OCI-LY7 (cell line): ENCODE results near the gene TNRC6C. TPM values are rescaled to one million over a fixed set of nuclear protein-coding genes. Genes with fewer than 3 reads are reported as not detected.
A peak's percentile ranks its signal among the peaks of the same experiment; 100 is the strongest.

Experiments
- BruUV-seq: library from RNA; stranded (reverse); fragments of 400-500 nt; replicated peaks from 2 replicates; lab custom pipeline; 2021; lab: Mats Ljungman, UMichigan
- CTCF ChIA-PET: fragments of 300-600 bp; sonication (Branson Sonifier 250); formaldehyde crosslinking; loops from one replicate; lab custom pipeline; 2022; ENCODE audit warnings: antibody characterized with exemption; ENCODE audit not compliant: unreplicated experiment; lab: Charles Lee
- POLR2A ChIA-PET: fragments of 300-600 bp; sonication (Branson Sonifier 250); formaldehyde crosslinking; loops from one replicate; lab custom pipeline; 2022; ENCODE audit warnings: antibody characterized with exemption; lab: Charles Lee
- DNase-seq: peaks from one replicate; pipeline ENCODE4 v3.0.0-alpha.2; 2015; ENCODE audit warnings: low spot score
- H2AFZ ChIP-seq: fragments of 200-600 bp; sonication (generic), shearing (Covaris generic); 2 replicates; pipeline ENCODE4 v1.6.1; 2014; ENCODE audit warnings: mild to moderate bottlenecking, antibody characterized with exemption, low read length, moderate library complexity
- H3K27ac ChIP-seq: fragments of 200-600 bp; sonication (generic); 2 replicates; pipeline ENCODE4 v1.5.1; 2014; ENCODE audit warnings: mixed run types, low read depth, mild to moderate bottlenecking, moderate library complexity, low read length, inconsistent platforms; ENCODE audit not compliant: poor library complexity, severe bottlenecking
- H3K36me3 ChIP-seq: fragments of 200-600 bp; sonication (generic); 2 replicates; pipeline ENCODE4 v1.6.1; 2014; ENCODE audit warnings: mild to moderate bottlenecking, antibody characterized with exemption, low read length, moderate library complexity, mixed read lengths; ENCODE audit not compliant: insufficient read depth
- H3K4me1 ChIP-seq: fragments of 200-600 bp; sonication (generic); 2 replicates; pipeline ENCODE4 v1.5.1; 2014; ENCODE audit warnings: mild to moderate bottlenecking, low read length; ENCODE audit not compliant: insufficient read depth, poor library complexity, severe bottlenecking
- H3K4me2 ChIP-seq: fragments of 200-600 bp; sonication (generic); 2 replicates; pipeline ENCODE4 v1.6.1; 2014; ENCODE audit warnings: mild to moderate bottlenecking, low read length
- H3K4me3 ChIP-seq: fragments of 200-600 bp; sonication (generic); 2 replicates; pipeline ENCODE4 v1.5.1; 2014; ENCODE audit warnings: mild to moderate bottlenecking, low read depth, low read length; ENCODE audit not compliant: poor library complexity, severe bottlenecking
- H3K79me2 ChIP-seq: fragments of 200-600 bp; sonication (generic); 2 replicates; pipeline ENCODE4 v1.6.1; 2016; ENCODE audit warnings: low read depth, mild to moderate bottlenecking, low read length, moderate library complexity, mixed read lengths; ENCODE audit not compliant: insufficient read depth
- H3K9me2 ChIP-seq: fragments of 200-600 bp; sonication (generic); 2 replicates; pipeline ENCODE4 v1.6.1; 2016; ENCODE audit warnings: mild to moderate bottlenecking, low read length, mixed read lengths; ENCODE audit not compliant: insufficient read depth
- H3K9me3 ChIP-seq: fragments of 200-600 bp; sonication (generic); 2 replicates; pipeline ENCODE4 v1.6.1; 2014; ENCODE audit warnings: mild to moderate bottlenecking, mixed run types, low read length, mixed read lengths
- H4K20me1 ChIP-seq: fragments of 200-600 bp; sonication (generic); 2 replicates; pipeline ENCODE4 v1.6.1; 2014; ENCODE audit warnings: mild to moderate bottlenecking, antibody characterized with exemption, low read length, moderate library complexity, mixed read lengths; ENCODE audit not compliant: insufficient read depth
- CTCF ChIP-seq: fragments of 200-600 bp; sonication (generic); conservative IDR thresholded peaks from 2 replicates; pipeline ENCODE4 v1.5.1; 2014; ENCODE audit warnings: mild to moderate bottlenecking, antibody characterized with exemption, low read length, moderate library complexity, mixed read lengths
- EZH2phosphoT487 ChIP-seq: fragments of 200-600 bp; sonication (generic); IDR thresholded peaks from 2 replicates; pipeline ENCODE4 v1.6.1; 2018; ENCODE audit warnings: low read depth, borderline replicate concordance, mild to moderate bottlenecking, mixed run types, antibody characterized with exemption, low read length, moderate library complexity, mixed read lengths
- intact Hi-C: fragments of 100-400 bp; cut with micrococcal nuclease; formaldehyde crosslinking; loops from one replicate; pipeline ENCODE4 v1.10.0; 2022; ENCODE audit not compliant: unreplicated experiment
- total RNA-seq, 2 experiments: library from RNA; depleted of rRNA in 1 of 2; stranded (reverse); fragments of >200 nt in 1 of 2; shearing (Covaris generic) in 1 of 2; gene quantifications; 2 replicates each; pipeline ENCODE4 v1.2.3, GENCODE V29; 2014 to 2022

The TNRC6C gene
- total RNA-seq, 2 experiments from 2014 or later, result 8.5 to 25.2 TPM

- no TSS peak for BruUV-seq
- Histone ChIP-seq H3K9me3 (no peaks in the 10 kb centered on the region), H4K20me1 (no peaks in the 10 kb centered on the region), H3K4me1 (peaks cover 57% of the 10 kb centered on the region), H3K9me2 (no peaks in the 10 kb centered on the region), H3K27ac (peak overlapping the region; percentile 47), H3K36me3 (peaks cover 51% of the 10 kb centered on the region), H2AFZ (no peak overlapping the region), H3K4me3 (peak overlapping the region; percentile 55), H3K79me2 (peaks cover 7% of the 10 kb centered on the region; the same call in 1 of the 2 replicates), H3K4me2 (peak overlapping the region; percentile 70)
- CTCF ChIA-PET, result no interaction called here
- no peak for DNase-seq
- TF ChIP-seq EZH2phosphoT487, result no peak
- no peak for TF ChIP-seq CTCF
- POLR2A ChIA-PET, result no interaction called here
- intact Hi-C loops, result no loop called here
Observed at GRCh38 chr17:78122216-78122930, 163.9 kb downstream of the TNRC6C start.

- no peak for DNase-seq
- H4K20me1 ChIP-seq, result no peaks in the 10 kb centered on the region
- intact Hi-C loops, result no loop called here
- no peak overlapping the region for H3K4me2 ChIP-seq
- no peaks in the 10 kb centered on the region for H3K9me2 ChIP-seq
- H3K27ac ChIP-seq, result no peak overlapping the region
- no peak overlapping the region for H2AFZ ChIP-seq
- no peak overlapping the region for H3K4me3 ChIP-seq
- ChIA-PET POLR2A (no interaction called here), CTCF (no interaction called here)
- H3K9me3 ChIP-seq, result no peaks in the 10 kb centered on the region
- BruUV-seq, result no TSS peak
- TF ChIP-seq EZH2phosphoT487 (no peak), CTCF (no peak)
- peaks cover 61% of the 10 kb centered on the region for H3K4me1 ChIP-seq
- peaks cover 51% of the 10 kb centered on the region for H3K36me3 ChIP-seq
- H3K79me2 ChIP-seq, result peaks cover 7% of the 10 kb centered on the region; the same call in 1 of the 2 replicates
Observed at GRCh38 chr17:78122931-78123249, 164.4 kb downstream of the TNRC6C start.

- H3K4me3 ChIP-seq, result no peak overlapping the region
- intact Hi-C loops, result no loop called here
- H3K27ac ChIP-seq, result no peak overlapping the region
- ChIA-PET POLR2A (interaction anchor here (0.5 to 1.0 kb wide), 3 partner anchors 17 to 165 kb away, joined by 3 to 5 read pairs (median 3); partner anchors contain the start of gene TNRC6C), CTCF (interaction anchor here (0.5 kb wide), 2 partner anchors 11 to 14 kb away, joined by 3 read pairs; no protein-coding TSS in a partner anchor)
- no peak overlapping the region for H2AFZ ChIP-seq
- peaks cover 61% of the 10 kb centered on the region for H3K4me1 ChIP-seq
- H3K9me2 ChIP-seq, result no peaks in the 10 kb centered on the region
- H3K4me2 ChIP-seq, result no peak overlapping the region
- H3K9me3 ChIP-seq, result no peaks in the 10 kb centered on the region
- H3K36me3 ChIP-seq, result peaks cover 51% of the 10 kb centered on the region
- H3K79me2 ChIP-seq, result peaks cover 7% of the 10 kb centered on the region; the same call in 1 of the 2 replicates
- H4K20me1 ChIP-seq, result no peaks in the 10 kb centered on the region
- no TSS peak for BruUV-seq
- TF ChIP-seq EZH2phosphoT487 (no peak), CTCF (no peak)
- no peak for DNase-seq
Observed at GRCh38 chr17:78123258-78123929, 164.9 kb downstream of the TNRC6C start.
